HepG2 (cell line): ENCODE data around the gene EPC1. TPM values are rescaled to one million over a fixed set of nuclear protein-coding genes. Genes with fewer than 3 reads are reported as not detected.
A peak's percentile ranks its signal among the peaks of the same experiment; 100 is the strongest.

Experiments
- ATAC-seq: fragments of 200-7000 bp; cut with Tn5 transposase; 3 replicates; pipeline ENCODE4 v1.9.1; 2020; ENCODE audit warnings: mild to moderate bottlenecking, moderate library complexity
- BruUV-seq: library from RNA; stranded (reverse); fragments of 400-500 nt; replicated peaks from 2 replicates; lab custom pipeline; 2021; lab: Mats Ljungman, UMichigan
- CTCF ChIA-PET: fragments of 300-600 bp; formaldehyde crosslinking; extraction: SDS; loops from one replicate; lab custom pipeline; 2021; ENCODE audit warnings: low total read pairs, inconsistent platforms, low intra/inter-chr PET ratio; lab: Yijun Ruan, JAX
- POLR2A ChIA-PET: fragments of 350-600 bp; sonication (Branson Sonifier 250); formaldehyde crosslinking; loops from one replicate; lab custom pipeline; 2020; ENCODE audit warnings: antibody characterized with exemption, inconsistent platforms; lab: Yijun Ruan, JAX
- DNase-seq: peaks from one replicate; pipeline ENCODE4 v3.0.0-alpha.2; 2015; ENCODE audit warnings: low spot score
- FAIRE-seq: peaks from 3 replicates; lab custom pipeline; 2011; peaks lifted over from hg19 to GRCh38; lab: Jason Lieb, UNC
- H2AFZ ChIP-seq: one replicate; pipeline ENCODE4 v1.6.1; 2011; ENCODE audit warnings: low read length, inconsistent platforms
- H3K27ac ChIP-seq: fragments of 300-600 bp; 3 replicates; pipeline ENCODE4 v1.8.0; 2011; ENCODE audit warnings: mixed run types, mild to moderate bottlenecking, mixed read lengths, low read length, inconsistent platforms; ENCODE audit not compliant: insufficient read depth; ENCODE audit errors: extremely low read length
- H3K27me3 ChIP-seq, 2 experiments: fragments of 200-600 bp in 1 of 2; 2 replicates in 1 of 2; 3 replicates in 1 of 2; pipeline versions ENCODE4 v1.6.0 to v1.8.0; 2011; ENCODE audit warnings: low read length in 2 of 2, mild to moderate bottlenecking in 2 of 2, moderate library complexity in 2 of 2, inconsistent platforms in 1 of 2; ENCODE audit not compliant: insufficient read depth in 2 of 2, control insufficient read depth in 1 of 2
- H3K36me3 ChIP-seq, 2 experiments: fragments of 200-600 bp in 1 of 2; replicated peaks in 1 of 2; 2 replicates in 1 of 2; 3 replicates in 1 of 2; pipeline versions ENCODE4 v1.5.1 to v1.8.0; 2011; ENCODE audit warnings: low read length in 2 of 2, inconsistent platforms in 1 of 2; ENCODE audit not compliant: insufficient read depth in 2 of 2, control insufficient read depth in 1 of 2
- H3K4me1 ChIP-seq: 2 replicates; pipeline ENCODE4 v1.5.1; 2012; ENCODE audit warnings: low read length, inconsistent platforms; ENCODE audit not compliant: insufficient read depth
- H3K4me2 ChIP-seq: 2 replicates; pipeline ENCODE4 v1.6.0; 2011; ENCODE audit warnings: low read depth, low read length, inconsistent platforms
- H3K4me3 ChIP-seq, 3 experiments: fragments of 200-600 bp in 1 of 3; sonication (generic), shearing (Covaris generic) in 1 of 3; replicated peaks in 1 of 3; 2 replicates each; pipeline ENCODE4 v1.5.1; 2011 to 2016; ENCODE audit warnings: low read length in 3 of 3, inconsistent platforms in 2 of 3, low read depth in 2 of 3, mild to moderate bottlenecking in 2 of 3, control low read depth in 1 of 3, mixed read lengths in 1 of 3; ENCODE audit not compliant: insufficient read depth in 1 of 3
- H3K79me2 ChIP-seq: one replicate; pipeline ENCODE4 v1.6.1; 2011; ENCODE audit warnings: low read length, inconsistent platforms; ENCODE audit not compliant: insufficient read depth
- H3K9ac ChIP-seq: 2 replicates; pipeline ENCODE4 v1.6.0; 2011; ENCODE audit warnings: mild to moderate bottlenecking, low read depth, low read length, inconsistent platforms; ENCODE audit not compliant: insufficient read depth
- H3K9me3 ChIP-seq: 2 replicates; pipeline ENCODE4 v1.5.1; 2012; ENCODE audit warnings: mild to moderate bottlenecking, low read length
- H4K20me1 ChIP-seq: 2 replicates; pipeline ENCODE4 v1.6.0; 2011; ENCODE audit warnings: inconsistent platforms, mild to moderate bottlenecking, low read length, moderate library complexity; ENCODE audit not compliant: insufficient read depth
- ATF7 ChIP-seq, 2 experiments: fragments of 450-650 bp in 1 of 2; sonication (generic) in 1 of 2; formaldehyde crosslinking in 1 of 2; IDR thresholded peaks; 2 replicates each; pipeline versions ENCODE4 v1.4.0 to v1.6.1; 2016 to 2020; ENCODE audit warnings: antibody characterized with exemption in 1 of 2, mild to moderate bottlenecking in 1 of 2, missing genetic modification reagents in 1 of 2
- KDM2A ChIP-seq: sonication (generic); formaldehyde crosslinking; IDR thresholded peaks from 2 replicates; pipeline ENCODE4 v1.4.0; 2020; ENCODE audit warnings: low read depth, missing genetic modification reagents, borderline replicate concordance
- KLF16 ChIP-seq, 2 experiments: sonication (generic) in 1 of 2; formaldehyde crosslinking in 1 of 2; IDR thresholded peaks; 2 replicates each; pipeline versions ENCODE4 v1.6.1 to v1.8.0; 2016 to 2023; ENCODE audit warnings: missing genetic modification reagents in 2 of 2, missing compliant biosample characterization in 1 of 2
- PHB2 ChIP-seq: fragments of 450-650 bp; IDR thresholded peaks from 2 replicates; pipeline ENCODE4 v1.6.1; 2018; ENCODE audit not compliant: partially characterized antibody
- SMARCE1 ChIP-seq: fragments of 450-650 bp; IDR thresholded peaks from 2 replicates; pipeline ENCODE4 v1.6.1; 2017; ENCODE audit warnings: borderline replicate concordance
- ZFP36L1 ChIP-seq: sonication (generic); formaldehyde crosslinking; IDR thresholded peaks from 2 replicates; pipeline ENCODE4 v1.8.0; 2022; ENCODE audit warnings: mild to moderate bottlenecking, missing genetic modification reagents, moderate library complexity
- WGBS: methylation state at CpG from one replicate; pipeline ENCODE4 v1.1.6; 2017; ENCODE audit warnings: low lambda C conversion rate; 5-methylcytosine and 5-hydroxymethylcytosine counted together
- in situ Hi-C: cut with HindIII; loops from 2 replicates; pipeline ENCODE4 v1.10.0; 2017; ENCODE audit warnings: low pct_unique_long_range_greater_than_20kb; ENCODE audit not compliant: extremely low pct_ligation_motif_present
- intact Hi-C: fragments of 100-400 bp; cut with micrococcal nuclease; formaldehyde crosslinking; loops from one replicate; pipeline ENCODE4 v1.10.0; 2022; ENCODE audit not compliant: unreplicated experiment
- polyA plus RNA-seq, 8 experiments: library from polyadenylated mRNA; depleted of rRNA in 3 of 8; stranded (reverse) in 7 of 8; unstranded in 1 of 8; fragments of >200 nt; fragmentation: Illumina TruSeq in 4 of 8; extraction: Trizol in 4 of 8; gene quantifications; 2 replicates each; pipeline versions ENCODE4 v1.2.1 to v1.2.3, GENCODE V29; 2011 to 2016; ENCODE audit warnings: low read depth in 4 of 8, missing spikeins in 1 of 8, mixed read lengths in 1 of 8; ENCODE audit not compliant: insufficient read depth in 1 of 8
- total RNA-seq, 5 experiments: library from RNA; depleted of rRNA; stranded (reverse); fragments of >200 nt; fragmentation: Illumina TruSeq; extraction: Trizol; gene quantifications; 2 replicates each; pipeline ENCODE4 v1.2.3, GENCODE V29; 2016; ENCODE audit warnings: low read depth in 1 of 5
- TF ChIP-seq, protein P1 (sequence below), 2 experiments: fragments of 450-650 bp in 1 of 2; sonication (generic) in 1 of 2; formaldehyde crosslinking; IDR thresholded peaks; 2 replicates each; pipeline versions ENCODE4 v1.5.0 to v1.8.0; 2020 to 2022; ENCODE audit warnings: mild to moderate bottlenecking in 1 of 2, missing genetic modification reagents in 1 of 2
- TF ChIP-seq, protein P2 (sequence below): IDR thresholded peaks from 2 replicates; pipeline ENCODE4 v1.6.1; 2016; ENCODE audit warnings: low read depth, missing genetic modification reagents, missing compliant biosample characterization

EPC1 gene
- total and polyA plus RNA-seq, 2 of the 13 experiments (the other 11 are each of a cell fraction or from before 2014, with no cell fraction given): 28.7 to 44.2 TPM

DNA sequence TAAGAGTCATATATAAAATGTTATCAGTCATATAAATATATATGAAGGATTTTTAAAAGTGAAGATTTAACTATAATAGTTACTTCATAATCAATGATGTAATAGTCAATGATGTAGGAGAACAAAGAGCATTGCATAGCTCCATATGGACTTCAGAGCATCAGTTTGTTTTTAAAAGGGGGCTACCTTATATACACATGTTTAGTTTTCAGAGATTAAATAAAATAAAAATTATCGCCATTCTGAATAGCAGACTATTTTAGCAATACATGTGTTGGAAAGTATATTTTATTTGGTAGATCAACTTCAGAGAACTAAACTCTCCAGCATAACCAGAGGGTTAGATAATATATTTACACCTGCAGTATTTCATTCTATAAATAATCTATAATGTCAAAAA lies 29.1 kb upstream of the EPC1 start:
- in situ Hi-C loops (no loop called here), intact Hi-C loops (loop anchor here (5.0 kb wide), 1 partner anchor 71 kb away; the partner anchor contains the start of gene CCDC7)
- no TSS peak for BruUV-seq
- Histone ChIP-seq H3K27me3 (no peaks in the 10 kb centered on the region; a peak in 1 of 5 replicates), H3K4me1 (peaks cover 43% of the 10 kb centered on the region), H3K27ac (no peak overlapping the region), H3K9me3 (no peaks in the 10 kb centered on the region), H2AFZ (no peak overlapping the region), H3K36me3 (0 out of 5 replicates have a peak, but pooled peaks cover 0 to 3% of the 10 kb centered on the region in 2 experiments), H3K4me3 (peak overlapping the region; percentile 64 to 94 (median 76); a peak in 5 of 6 replicates), H3K9ac (peak overlapping the region; percentile 69; the same call in 1 of the 2 replicates), H4K20me1 (peaks cover 14% of the 10 kb centered on the region), H3K79me2 (peaks cover 71% of the 10 kb centered on the region), H3K4me2 (peak overlapping the region; percentile 73)
- CTCF ChIA-PET: no interaction called here
- ATAC-seq (no peak), DNase-seq (no peak), FAIRE-seq (no peak)
- WGBS: 19% methylated on average over 1 of the region's 1 CpG
- TF ChIP-seq PHB2: no peak
- TF ChIP-seq, protein P1, sequence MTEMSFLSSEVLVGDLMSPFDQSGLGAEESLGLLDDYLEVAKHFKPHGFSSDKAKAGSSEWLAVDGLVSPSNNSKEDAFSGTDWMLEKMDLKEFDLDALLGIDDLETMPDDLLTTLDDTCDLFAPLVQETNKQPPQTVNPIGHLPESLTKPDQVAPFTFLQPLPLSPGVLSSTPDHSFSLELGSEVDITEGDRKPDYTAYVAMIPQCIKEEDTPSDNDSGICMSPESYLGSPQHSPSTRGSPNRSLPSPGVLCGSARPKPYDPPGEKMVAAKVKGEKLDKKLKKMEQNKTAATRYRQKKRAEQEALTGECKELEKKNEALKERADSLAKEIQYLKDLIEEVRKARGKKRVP (CRISPR knock-in tag; IDR thresholded peaks at IDR 0.05): 0 out of 4 replicates have a peak, but pooled peaks of 1 of the 2 experiments have one; percentile 26
- no peak for TF ChIP-seq SMARCE1
- TF ChIP-seq KLF16 (CRISPR knock-in tag; IDR thresholded peaks at IDR 0.05): no peak
- no peak for TF ChIP-seq ZFP36L1
- TF ChIP-seq KDM2A: no peak
- TF ChIP-seq ATF7 (IDR thresholded peaks at IDR 0.05): peak; percentile 40
- no peak for TF ChIP-seq ATF7 (CRISPR knock-in tag; IDR thresholded peaks at IDR 0.05)
- TF ChIP-seq, protein P2, sequence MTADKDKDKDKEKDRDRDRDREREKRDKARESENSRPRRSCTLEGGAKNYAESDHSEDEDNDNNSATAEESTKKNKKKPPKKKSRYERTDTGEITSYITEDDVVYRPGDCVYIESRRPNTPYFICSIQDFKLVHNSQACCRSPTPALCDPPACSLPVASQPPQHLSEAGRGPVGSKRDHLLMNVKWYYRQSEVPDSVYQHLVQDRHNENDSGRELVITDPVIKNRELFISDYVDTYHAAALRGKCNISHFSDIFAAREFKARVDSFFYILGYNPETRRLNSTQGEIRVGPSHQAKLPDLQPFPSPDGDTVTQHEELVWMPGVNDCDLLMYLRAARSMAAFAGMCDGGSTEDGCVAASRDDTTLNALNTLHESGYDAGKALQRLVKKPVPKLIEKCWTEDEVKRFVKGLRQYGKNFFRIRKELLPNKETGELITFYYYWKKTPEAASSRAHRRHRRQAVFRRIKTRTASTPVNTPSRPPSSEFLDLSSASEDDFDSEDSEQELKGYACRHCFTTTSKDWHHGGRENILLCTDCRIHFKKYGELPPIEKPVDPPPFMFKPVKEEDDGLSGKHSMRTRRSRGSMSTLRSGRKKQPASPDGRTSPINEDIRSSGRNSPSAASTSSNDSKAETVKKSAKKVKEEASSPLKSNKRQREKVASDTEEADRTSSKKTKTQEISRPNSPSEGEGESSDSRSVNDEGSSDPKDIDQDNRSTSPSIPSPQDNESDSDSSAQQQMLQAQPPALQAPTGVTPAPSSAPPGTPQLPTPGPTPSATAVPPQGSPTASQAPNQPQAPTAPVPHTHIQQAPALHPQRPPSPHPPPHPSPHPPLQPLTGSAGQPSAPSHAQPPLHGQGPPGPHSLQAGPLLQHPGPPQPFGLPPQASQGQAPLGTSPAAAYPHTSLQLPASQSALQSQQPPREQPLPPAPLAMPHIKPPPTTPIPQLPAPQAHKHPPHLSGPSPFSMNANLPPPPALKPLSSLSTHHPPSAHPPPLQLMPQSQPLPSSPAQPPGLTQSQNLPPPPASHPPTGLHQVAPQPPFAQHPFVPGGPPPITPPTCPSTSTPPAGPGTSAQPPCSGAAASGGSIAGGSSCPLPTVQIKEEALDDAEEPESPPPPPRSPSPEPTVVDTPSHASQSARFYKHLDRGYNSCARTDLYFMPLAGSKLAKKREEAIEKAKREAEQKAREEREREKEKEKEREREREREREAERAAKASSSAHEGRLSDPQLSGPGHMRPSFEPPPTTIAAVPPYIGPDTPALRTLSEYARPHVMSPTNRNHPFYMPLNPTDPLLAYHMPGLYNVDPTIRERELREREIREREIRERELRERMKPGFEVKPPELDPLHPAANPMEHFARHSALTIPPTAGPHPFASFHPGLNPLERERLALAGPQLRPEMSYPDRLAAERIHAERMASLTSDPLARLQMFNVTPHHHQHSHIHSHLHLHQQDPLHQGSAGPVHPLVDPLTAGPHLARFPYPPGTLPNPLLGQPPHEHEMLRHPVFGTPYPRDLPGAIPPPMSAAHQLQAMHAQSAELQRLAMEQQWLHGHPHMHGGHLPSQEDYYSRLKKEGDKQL (CRISPR knock-in tag): no peak
- POLR2A ChIA-PET: interaction anchor here (1.2 kb wide), 1 partner anchor 29 kb away, joined by 3 read pairs; the partner anchor contains the start of gene EPC1
